Activated CD8-positive, alpha-beta memory T cell treated with anti-CD3 and anti-CD28 coated beads for 36 hours (primary cell): Measurements from ENCODE around the gene THRSP. TPM values are rescaled to one million over a fixed set of nuclear protein-coding genes. Genes with fewer than 3 reads are reported as not detected.
"Not testable (repeated sequence)": the region's sequence is repeated elsewhere in the genome, so short reads cannot be mapped to it uniquely, and the experiment has no call there.

ENCODE experiments used
- CTCF ChIA-PET: fragments of 350-600 bp; sonication (Branson Sonifier 250); formaldehyde crosslinking; loops from one replicate; lab custom pipeline; 2021; ENCODE audit warnings: antibody characterized with exemption; lab: Charles Lee
- POLR2A ChIA-PET: fragments of 350-600 bp; sonication (Branson Sonifier 250); formaldehyde crosslinking; loops from one replicate; lab custom pipeline; 2021; ENCODE audit warnings: antibody characterized with exemption; lab: Charles Lee
- total RNA-seq, 2 experiments: library from RNA; stranded (reverse); gene quantifications; one replicate each; pipeline ENCODE4 v1.2.3, GENCODE V29; 2021

The THRSP gene
- total RNA-seq, 2 experiments from 2014 or later: not detected

GRCh38 chr11:78080084-78080817 is 16.6 kb downstream of the THRSP start:
- ChIA-PET POLR2A (no interaction called here), CTCF (interaction anchor here (0.8 to 1.0 kb wide), 3 partner anchors 24 to 85 kb away, joined by 3 read pairs; no protein-coding TSS in a partner anchor)

DNA sequence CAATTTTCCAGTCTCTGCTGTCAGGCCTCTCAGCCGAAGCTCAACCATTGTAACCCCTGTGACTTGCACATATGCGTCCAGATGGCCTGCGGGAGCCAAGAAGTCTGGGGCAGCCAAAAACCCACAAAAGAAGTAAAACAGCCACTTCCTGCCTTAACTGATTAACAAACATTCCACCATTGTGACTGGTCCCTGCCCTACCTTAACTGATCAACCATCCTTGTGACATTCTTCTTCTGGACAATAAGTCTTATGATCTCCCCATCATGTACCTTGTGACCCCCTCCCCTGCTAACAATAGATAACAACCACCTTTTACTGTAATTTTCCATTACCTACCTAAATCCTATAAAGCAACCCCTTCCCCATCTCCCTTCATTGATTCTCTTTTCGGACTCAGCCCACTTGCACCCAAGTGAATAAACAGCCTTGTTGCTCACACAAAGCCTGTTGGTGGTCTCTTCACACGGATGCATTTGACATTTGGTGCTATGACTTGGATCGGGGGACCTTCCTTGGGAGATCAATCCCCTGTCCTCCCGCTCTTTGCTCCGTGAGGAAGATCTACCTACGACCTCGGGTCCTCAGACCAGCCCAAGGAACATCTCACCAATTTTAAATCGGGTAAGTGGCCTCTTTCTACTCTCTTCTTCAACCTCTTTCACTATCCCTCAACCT is 17.3 kb downstream of the THRSP start:
- CTCF ChIA-PET: no interaction called here
- POLR2A ChIA-PET: no interaction called here

GRCh38 chr11:78081583-78081982 is 17.9 kb downstream of the THRSP start:
- POLR2A ChIA-PET: no interaction called here
- CTCF ChIA-PET: no interaction called here

GRCh38 chr11:78082146-78082545 is 18.5 kb downstream of the THRSP start:
- ChIA-PET CTCF (no interaction called here), POLR2A (no interaction called here)

- ChIA-PET POLR2A (no interaction called here), CTCF (no interaction called here)
Measured at GRCh38 chr11:78083021-78083420, 19.4 kb downstream of the THRSP start.

GRCh38 chr11:78084506-78084905 is 20.8 kb downstream of the THRSP start:
- POLR2A ChIA-PET, CTCF ChIA-PET: not testable (repeated sequence)

- ChIA-PET CTCF (no interaction called here), POLR2A (no interaction called here)
Measured at GRCh38 chr11:78085972-78086371, 22.3 kb downstream of the THRSP start.

DNA sequence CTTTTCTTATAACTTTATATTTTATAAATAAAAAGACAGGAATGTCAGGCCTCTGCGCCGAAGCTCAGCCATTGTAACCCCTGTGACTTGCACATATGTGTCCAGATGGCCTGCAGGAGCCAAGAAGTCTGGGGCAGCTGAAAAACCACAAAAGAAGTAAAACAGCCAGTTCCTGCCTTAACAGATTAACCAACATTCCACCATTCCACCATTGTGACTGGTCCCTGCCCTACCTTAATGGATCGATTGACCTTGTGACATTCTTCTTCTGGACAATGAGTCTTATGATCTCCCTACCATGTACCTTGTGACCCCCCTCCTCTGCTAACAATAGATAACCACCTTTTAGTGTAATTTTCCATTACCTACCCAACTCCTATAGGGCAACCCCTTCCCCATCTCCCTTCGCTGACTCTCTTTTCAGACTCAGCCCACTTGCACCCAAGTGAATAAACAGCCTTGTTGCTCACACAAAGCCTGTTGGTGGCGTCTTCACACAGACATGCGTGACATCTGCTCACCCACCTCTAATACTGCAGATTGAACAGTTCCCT is 22.9 kb downstream of the THRSP start:
- POLR2A ChIA-PET, CTCF ChIA-PET: not testable (repeated sequence)

GRCh38 chr11:78094250-78094649 is 30.6 kb downstream of the THRSP start:
- ChIA-PET CTCF (no interaction called here), POLR2A (no interaction called here)

DNA sequence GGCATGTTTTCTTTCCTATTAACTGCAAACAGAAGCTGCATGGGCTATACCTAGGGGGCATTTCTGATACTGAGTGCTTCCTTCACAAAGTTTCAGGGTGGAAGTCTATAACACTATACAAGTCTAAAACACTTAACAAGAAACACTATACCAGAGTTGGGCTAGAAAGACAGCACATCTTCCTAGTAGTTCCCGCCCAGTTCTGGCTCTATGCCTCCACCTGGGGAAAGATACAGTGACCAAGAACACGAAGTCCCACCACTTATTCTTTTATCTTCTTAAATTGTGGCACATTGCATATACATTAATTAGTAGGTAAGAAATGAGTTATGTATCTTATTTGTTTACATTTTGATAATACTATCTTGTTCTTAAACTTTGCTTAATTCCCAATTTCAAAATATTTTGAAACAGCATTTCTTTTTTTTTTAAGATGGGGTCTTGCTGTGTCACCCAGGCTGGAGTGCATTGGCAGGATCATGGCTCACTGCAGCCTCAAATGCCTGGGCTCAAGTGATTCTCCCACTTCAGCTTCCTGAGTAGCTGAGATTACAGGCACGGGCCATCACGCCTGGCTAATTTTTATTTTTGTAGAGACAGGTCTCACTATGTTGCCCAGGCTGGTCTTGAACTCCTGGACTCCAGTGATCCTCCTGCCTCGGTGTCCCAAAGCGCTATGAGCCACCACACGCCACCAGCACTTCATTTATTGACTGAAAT is 34.2 kb downstream of the THRSP start:
- ChIA-PET CTCF (no interaction called here), POLR2A (no interaction called here)

GRCh38 chr11:78099666-78100065 is 36.0 kb downstream of the THRSP start:
- CTCF ChIA-PET: no interaction called here

GRCh38 chr11:78100261-78100660 is 36.6 kb downstream of the THRSP start:
- POLR2A ChIA-PET: no interaction called here
- CTCF ChIA-PET: no interaction called here

More at GRCh38 chr11:78099666-78100065, 36.0 kb downstream of the THRSP start:
- POLR2A ChIA-PET: no interaction called here

GRCh38 chr11:78100676-78101472 is 37.2 kb downstream of the THRSP start:
- ChIA-PET POLR2A (no interaction called here), CTCF (no interaction called here)

DNA sequence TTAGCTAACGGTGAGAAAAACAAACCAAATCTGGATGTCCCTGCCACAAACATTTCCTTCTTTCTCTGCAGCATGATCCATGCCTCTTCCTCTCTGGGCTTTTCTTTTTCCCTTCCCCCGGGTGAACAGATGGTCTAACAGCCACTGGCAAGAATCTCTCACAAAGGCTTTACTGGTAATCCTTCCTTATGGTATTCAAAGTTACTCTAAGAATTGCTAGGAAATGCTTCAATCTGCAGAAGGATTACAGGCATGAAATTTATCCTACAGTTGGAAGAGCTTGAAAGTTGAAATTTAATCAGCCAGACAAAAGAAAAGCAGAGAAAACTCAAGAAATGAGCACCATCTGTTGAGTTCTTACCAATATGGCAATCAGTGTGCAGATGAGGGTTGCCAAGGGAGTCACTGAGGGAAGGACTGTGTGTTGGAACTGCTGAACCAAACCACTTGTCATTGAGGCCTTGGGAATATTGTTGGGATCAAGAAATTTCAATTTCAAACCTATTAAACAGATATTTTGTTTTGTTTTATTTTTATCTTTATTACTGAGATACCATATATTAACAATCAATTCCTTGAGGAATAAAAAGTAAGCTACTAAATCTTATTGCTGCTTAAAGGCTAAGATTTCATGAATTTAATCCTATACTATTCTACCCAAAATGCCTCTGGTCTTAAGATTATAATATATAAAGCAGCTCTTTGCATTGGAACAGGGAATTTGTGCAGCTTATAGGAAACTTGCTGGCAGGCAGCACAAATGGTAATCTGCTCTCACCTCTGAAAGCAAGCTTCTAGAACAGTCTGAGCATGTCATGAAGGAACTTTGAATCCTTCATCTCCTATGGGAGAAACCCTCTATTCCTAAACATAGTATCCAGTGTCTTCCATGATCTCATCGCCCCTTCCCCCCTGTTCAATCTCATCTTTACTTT is 45.7 kb downstream of the THRSP start:
- POLR2A ChIA-PET: no interaction called here
- CTCF ChIA-PET: interaction anchor here (0.6 kb wide), 1 partner anchor 113 kb away, joined by 4 read pairs; no protein-coding TSS in a partner anchor

GRCh38 chr11:78110351-78110750 is 46.7 kb downstream of the THRSP start:
- CTCF ChIA-PET: interaction anchor here (0.6 kb wide), 1 partner anchor 11 kb away, joined by 4 read pairs; no protein-coding TSS in a partner anchor

DNA sequence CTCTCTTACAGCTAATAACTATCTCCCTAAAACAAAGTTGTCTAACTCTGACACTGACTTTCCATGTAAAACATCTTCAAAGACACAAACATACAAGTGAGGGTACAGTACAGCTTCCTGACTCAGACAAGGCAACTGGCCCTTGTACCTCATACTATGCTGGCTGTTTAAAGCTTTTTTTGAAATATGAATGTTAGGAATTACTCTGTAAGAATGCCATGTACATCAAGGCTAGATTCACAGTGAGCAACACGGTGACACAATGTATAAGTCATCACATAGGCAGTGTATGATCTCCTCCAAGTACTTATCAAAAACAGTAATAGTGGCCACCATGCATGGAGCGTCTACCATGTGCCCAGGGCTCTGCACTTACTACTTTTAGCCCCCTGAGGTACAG is 47.2 kb downstream of the THRSP start:
- CTCF ChIA-PET: no interaction called here
- POLR2A ChIA-PET: no interaction called here

More at GRCh38 chr11:78110351-78110750, 46.7 kb downstream of the THRSP start:
- POLR2A ChIA-PET: no interaction called here

GRCh38 chr11:78111298-78111697 is 47.6 kb downstream of the THRSP start:
- ChIA-PET POLR2A (no interaction called here), CTCF (no interaction called here)
